K562 (cell line): ENCODE data around the gene CALY. TPM values are rescaled to one million over a fixed set of nuclear protein-coding genes. Genes with fewer than 3 reads are reported as not detected.

Experiments
- ADNP ChIP-seq: fragments of 200-800 bp; sonication (Bioruptor generic); IDR thresholded peaks from 2 replicates; pipeline ENCODE4 v1.6.1; 2016; ENCODE audit warnings: missing genetic modification characterization, missing compliant biosample characterization
- BHLHE40 ChIP-seq: IDR thresholded peaks from 2 replicates; pipeline ENCODE4 v1.6.1; 2011; ENCODE audit warnings: low read length, improper control_type of control experiment
- L3MBTL2 ChIP-seq: fragments of 450-650 bp; IDR thresholded peaks from 2 replicates; pipeline ENCODE4 v1.6.1; 2016; ENCODE audit warnings: mild to moderate bottlenecking, moderate library complexity
- PCBP1 ChIP-seq: fragments of 200-400 bp; formaldehyde crosslinking; IDR thresholded peaks from 2 replicates; pipeline ENCODE4 v1.6.1; 2018; ENCODE audit warnings: mild to moderate bottlenecking, low read depth, low read length; ENCODE audit not compliant: poor library complexity, severe bottlenecking
- PHF20 ChIP-seq: fragments of 450-650 bp; IDR thresholded peaks from 2 replicates; pipeline ENCODE4 v1.6.1; 2018; ENCODE audit not compliant: partially characterized antibody
- RAD21 ChIP-seq, 2 experiments: fragments of 250-450 bp in 1 of 2; fragments of 450-650 bp in 1 of 2; sonication (Bioruptor Pico) in 1 of 2; formaldehyde crosslinking in 1 of 2; IDR thresholded peaks in 1 of 2; conservative IDR thresholded peaks in 1 of 2; 2 replicates each; pipeline versions ENCODE4 v1.4.0 to v1.8.0; 2020 to 2022; ENCODE audit warnings: mild to moderate bottlenecking in 2 of 2, moderate library complexity in 1 of 2
- RBFOX2 ChIP-seq: fragments of 200-400 bp; formaldehyde crosslinking; IDR thresholded peaks from 2 replicates; pipeline ENCODE4 v1.6.1; 2017; ENCODE audit warnings: low read depth, mild to moderate bottlenecking, low read length, moderate library complexity
- RCOR1 ChIP-seq, 2 experiments: IDR thresholded peaks; 2 replicates each; pipeline ENCODE4 v1.6.1; 2012; ENCODE audit warnings: low read depth in 2 of 2, low read length in 2 of 2, borderline replicate concordance in 1 of 2, improper control_type of control experiment in 1 of 2
- SMC3 ChIP-seq: conservative IDR thresholded peaks from 2 replicates; pipeline ENCODE4 v1.6.1; 2011; ENCODE audit warnings: low read depth, low read length, improper control_type of control experiment; ENCODE audit not compliant: insufficient read depth
- XRCC5 ChIP-seq: fragments of 200-400 bp; formaldehyde crosslinking; IDR thresholded peaks from 2 replicates; pipeline ENCODE4 v1.6.1; 2017; ENCODE audit warnings: low read depth, mild to moderate bottlenecking, low read length
- YY1 ChIP-seq, 3 experiments: IDR thresholded peaks; 2 replicates each; pipeline ENCODE4 v1.6.1; 2011; ENCODE audit warnings: low read length in 2 of 3, mild to moderate bottlenecking in 2 of 3, moderate library complexity in 2 of 3, borderline replicate concordance in 1 of 3, control low read depth in 1 of 3, low read depth in 1 of 3; ENCODE audit not compliant: insufficient read depth in 3 of 3, insufficient replicate concordance in 2 of 3, control insufficient read depth in 1 of 3, insufficient read length in 1 of 3; ENCODE audit errors: extremely low read depth in 1 of 3
- ZBTB7A ChIP-seq: IDR thresholded peaks from 2 replicates; pipeline ENCODE4 v1.6.1; 2011; ENCODE audit warnings: low read depth, mild to moderate bottlenecking, low read length, moderate library complexity, borderline replicate concordance; ENCODE audit not compliant: control insufficient read depth
- ZNF644 ChIP-seq: fragments of 200-800 bp; sonication (Bioruptor generic); IDR thresholded peaks from 2 replicates; pipeline ENCODE4 v1.6.1; 2016; ENCODE audit warnings: low read depth, missing genetic modification characterization, missing compliant biosample characterization
- polyA plus RNA-seq, 8 experiments: library from polyadenylated mRNA; depleted of rRNA in 4 of 8; stranded (reverse) in 5 of 8; unstranded in 3 of 8; fragments of >200 nt; fragmentation: Nextera tagmentation in 2 of 8; fragmentation: Illumina TruSeq in 1 of 8; extraction: Ambion mirVana in 2 of 8; extraction: Trizol in 1 of 8; gene quantifications; 2 replicates each; pipeline versions ENCODE4 v1.2.1 to v1.2.3, GENCODE V29; 2011 to 2014; ENCODE audit warnings: inconsistent platforms in 1 of 8, missing spikeins in 1 of 8
- total RNA-seq, 7 experiments: library from RNA; depleted of rRNA in 6 of 7; stranded (reverse); fragments of >200 nt in 6 of 7; fragmentation: Illumina TruSeq in 2 of 7; extraction: Trizol in 2 of 7; gene quantifications; 2 replicates each; pipeline versions ENCODE4 v1.2.1 to v1.2.3, GENCODE V29; 2011 to 2021; ENCODE audit warnings: low replicate concordance in 1 of 7
- TF ChIP-seq, protein P1 (sequence below), 3 experiments: IDR thresholded peaks in 2 of 3; conservative IDR thresholded peaks in 1 of 3; 2 replicates each; pipeline ENCODE4 v1.5.1; 2011 to 2012; ENCODE audit warnings: low read length in 3 of 3, mild to moderate bottlenecking in 3 of 3, control low read depth in 2 of 3, improper control_type of control experiment in 1 of 3, inconsistent platforms in 1 of 3, low read depth in 1 of 3, mixed read lengths in 1 of 3, moderate library complexity in 1 of 3; ENCODE audit not compliant: insufficient read depth in 2 of 3
- TF ChIP-seq, protein P2 (sequence below): sonication (generic); formaldehyde crosslinking; IDR thresholded peaks from 2 replicates; pipeline ENCODE4 v1.8.0; 2022; ENCODE audit warnings: mild to moderate bottlenecking, missing genetic modification reagents
- TF ChIP-seq, protein P3 (sequence below): sonication (generic); formaldehyde crosslinking; IDR thresholded peaks from 2 replicates; pipeline ENCODE4 v1.9.0; 2022; ENCODE audit warnings: mild to moderate bottlenecking, missing genetic modification reagents
- TF ChIP-seq, protein P4 (sequence below): fragments of 250-450 bp; sonication (Bioruptor Pico); IDR thresholded peaks from 2 replicates; pipeline ENCODE4 v1.4.0; 2020; ENCODE audit warnings: mild to moderate bottlenecking

The CALY gene
- total and polyA plus RNA-seq, 9 of the 15 experiments (the other 6 are each of a cell fraction or from before 2014, with no cell fraction given), result not detected

DNA sequence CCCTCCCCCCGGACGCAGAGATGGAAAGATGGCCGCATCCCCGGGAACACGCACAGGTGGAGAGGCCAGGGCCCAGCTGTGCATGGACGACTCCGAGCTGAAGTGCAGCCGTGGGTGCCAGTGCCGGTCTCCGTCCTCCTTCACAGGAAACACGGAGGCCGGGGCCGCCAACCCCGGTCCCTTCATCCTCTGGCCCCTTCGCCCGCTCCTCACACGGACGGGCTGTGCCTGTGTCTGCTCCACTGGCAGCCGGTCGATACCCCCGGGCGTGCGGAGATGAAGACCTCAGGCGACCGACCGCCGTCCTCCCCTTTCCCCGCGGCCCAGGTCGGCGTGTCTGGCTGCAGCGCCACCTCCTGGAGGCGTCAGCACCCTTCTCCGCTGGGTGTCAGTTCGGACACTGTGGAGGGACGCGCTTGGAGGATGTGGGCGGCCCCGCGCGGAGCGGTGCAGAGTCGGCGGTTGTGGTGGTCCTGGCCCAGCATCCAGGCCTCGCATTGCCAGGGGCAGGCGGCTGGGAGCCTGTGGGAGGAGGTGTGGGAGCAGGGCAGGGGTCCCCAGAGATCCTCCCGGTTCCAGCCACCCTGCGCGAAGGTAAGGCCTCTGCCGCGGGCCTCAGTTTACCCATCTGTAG lies 18.1 kb downstream of the CALY start (continued):
- TF ChIP-seq, protein P1, sequence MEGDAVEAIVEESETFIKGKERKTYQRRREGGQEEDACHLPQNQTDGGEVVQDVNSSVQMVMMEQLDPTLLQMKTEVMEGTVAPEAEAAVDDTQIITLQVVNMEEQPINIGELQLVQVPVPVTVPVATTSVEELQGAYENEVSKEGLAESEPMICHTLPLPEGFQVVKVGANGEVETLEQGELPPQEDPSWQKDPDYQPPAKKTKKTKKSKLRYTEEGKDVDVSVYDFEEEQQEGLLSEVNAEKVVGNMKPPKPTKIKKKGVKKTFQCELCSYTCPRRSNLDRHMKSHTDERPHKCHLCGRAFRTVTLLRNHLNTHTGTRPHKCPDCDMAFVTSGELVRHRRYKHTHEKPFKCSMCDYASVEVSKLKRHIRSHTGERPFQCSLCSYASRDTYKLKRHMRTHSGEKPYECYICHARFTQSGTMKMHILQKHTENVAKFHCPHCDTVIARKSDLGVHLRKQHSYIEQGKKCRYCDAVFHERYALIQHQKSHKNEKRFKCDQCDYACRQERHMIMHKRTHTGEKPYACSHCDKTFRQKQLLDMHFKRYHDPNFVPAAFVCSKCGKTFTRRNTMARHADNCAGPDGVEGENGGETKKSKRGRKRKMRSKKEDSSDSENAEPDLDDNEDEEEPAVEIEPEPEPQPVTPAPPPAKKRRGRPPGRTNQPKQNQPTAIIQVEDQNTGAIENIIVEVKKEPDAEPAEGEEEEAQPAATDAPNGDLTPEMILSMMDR (IDR thresholded peaks at IDR 0.05 in 2 of 3, conservative IDR thresholded peaks at IDR 0.05 in 1 of 3; ENCODE audit: insufficient read depth in 2 of 3, low read depth in 1 of 3, low read length in 3 of 3), result peak; percentile 80 to 88 (median 85)
- TF ChIP-seq, protein P2, sequence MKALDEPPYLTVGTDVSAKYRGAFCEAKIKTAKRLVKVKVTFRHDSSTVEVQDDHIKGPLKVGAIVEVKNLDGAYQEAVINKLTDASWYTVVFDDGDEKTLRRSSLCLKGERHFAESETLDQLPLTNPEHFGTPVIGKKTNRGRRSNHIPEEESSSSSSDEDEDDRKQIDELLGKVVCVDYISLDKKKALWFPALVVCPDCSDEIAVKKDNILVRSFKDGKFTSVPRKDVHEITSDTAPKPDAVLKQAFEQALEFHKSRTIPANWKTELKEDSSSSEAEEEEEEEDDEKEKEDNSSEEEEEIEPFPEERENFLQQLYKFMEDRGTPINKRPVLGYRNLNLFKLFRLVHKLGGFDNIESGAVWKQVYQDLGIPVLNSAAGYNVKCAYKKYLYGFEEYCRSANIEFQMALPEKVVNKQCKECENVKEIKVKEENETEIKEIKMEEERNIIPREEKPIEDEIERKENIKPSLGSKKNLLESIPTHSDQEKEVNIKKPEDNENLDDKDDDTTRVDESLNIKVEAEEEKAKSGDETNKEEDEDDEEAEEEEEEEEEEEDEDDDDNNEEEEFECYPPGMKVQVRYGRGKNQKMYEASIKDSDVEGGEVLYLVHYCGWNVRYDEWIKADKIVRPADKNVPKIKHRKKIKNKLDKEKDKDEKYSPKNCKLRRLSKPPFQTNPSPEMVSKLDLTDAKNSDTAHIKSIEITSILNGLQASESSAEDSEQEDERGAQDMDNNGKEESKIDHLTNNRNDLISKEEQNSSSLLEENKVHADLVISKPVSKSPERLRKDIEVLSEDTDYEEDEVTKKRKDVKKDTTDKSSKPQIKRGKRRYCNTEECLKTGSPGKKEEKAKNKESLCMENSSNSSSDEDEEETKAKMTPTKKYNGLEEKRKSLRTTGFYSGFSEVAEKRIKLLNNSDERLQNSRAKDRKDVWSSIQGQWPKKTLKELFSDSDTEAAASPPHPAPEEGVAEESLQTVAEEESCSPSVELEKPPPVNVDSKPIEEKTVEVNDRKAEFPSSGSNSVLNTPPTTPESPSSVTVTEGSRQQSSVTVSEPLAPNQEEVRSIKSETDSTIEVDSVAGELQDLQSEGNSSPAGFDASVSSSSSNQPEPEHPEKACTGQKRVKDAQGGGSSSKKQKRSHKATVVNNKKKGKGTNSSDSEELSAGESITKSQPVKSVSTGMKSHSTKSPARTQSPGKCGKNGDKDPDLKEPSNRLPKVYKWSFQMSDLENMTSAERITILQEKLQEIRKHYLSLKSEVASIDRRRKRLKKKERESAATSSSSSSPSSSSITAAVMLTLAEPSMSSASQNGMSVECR (CRISPR knock-in tag), result peak; percentile 59; the same call in 1 of the 2 replicates
- TF ChIP-seq PCBP1, result peak; percentile 13
- 0 out of 2 replicates have a peak, but pooled peaks have one; percentile 59 for TF ChIP-seq XRCC5
- TF ChIP-seq, protein P3, sequence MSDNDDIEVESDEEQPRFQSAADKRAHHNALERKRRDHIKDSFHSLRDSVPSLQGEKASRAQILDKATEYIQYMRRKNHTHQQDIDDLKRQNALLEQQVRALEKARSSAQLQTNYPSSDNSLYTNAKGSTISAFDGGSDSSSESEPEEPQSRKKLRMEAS, result peak; percentile 63
- TF ChIP-seq PHF20, result peak; percentile 11
- TF ChIP-seq YY1 (IDR thresholded peaks at IDR 0.05; ENCODE audit: borderline replicate concordance in 1 of 3, control insufficient read depth in 1 of 3, extremely low read depth in 1 of 3, insufficient read depth in 3 of 3, insufficient read length in 1 of 3, insufficient replicate concordance in 2 of 3, low read depth in 1 of 3, low read length in 2 of 3), result peak in 2 of 3 experiments; percentile 14 to 41
- TF ChIP-seq, protein P4, sequence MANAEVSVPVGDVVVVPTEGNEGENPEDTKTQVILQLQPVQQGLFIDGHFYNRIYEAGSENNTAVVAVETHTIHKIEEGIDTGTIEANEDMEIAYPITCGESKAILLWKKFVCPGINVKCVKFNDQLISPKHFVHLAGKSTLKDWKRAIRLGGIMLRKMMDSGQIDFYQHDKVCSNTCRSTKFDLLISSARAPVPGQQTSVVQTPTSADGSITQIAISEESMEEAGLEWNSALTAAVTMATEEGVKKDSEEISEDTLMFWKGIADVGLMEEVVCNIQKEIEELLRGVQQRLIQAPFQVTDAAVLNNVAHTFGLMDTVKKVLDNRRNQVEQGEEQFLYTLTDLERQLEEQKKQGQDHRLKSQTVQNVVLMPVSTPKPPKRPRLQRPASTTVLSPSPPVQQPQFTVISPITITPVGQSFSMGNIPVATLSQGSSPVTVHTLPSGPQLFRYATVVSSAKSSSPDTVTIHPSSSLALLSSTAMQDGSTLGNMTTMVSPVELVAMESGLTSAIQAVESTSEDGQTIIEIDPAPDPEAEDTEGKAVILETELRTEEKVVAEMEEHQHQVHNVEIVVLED (CRISPR knock-in tag), result 0 out of 2 replicates have a peak, but pooled peaks have one; percentile 36
- TF ChIP-seq SMC3, result peak; percentile 32; the same call in 1 of the 2 replicates
- peak; percentile 63 for TF ChIP-seq RBFOX2
- TF ChIP-seq ADNP (tag), result no peak
- no peak for TF ChIP-seq ZNF644
- TF ChIP-seq RAD21 (CRISPR knock-in tag; conservative IDR thresholded peaks at IDR 0.05 in 1 of 2, IDR thresholded peaks at IDR 0.05 in 1 of 2), result peak; percentile 40 to 61
- TF ChIP-seq L3MBTL2, result peak; percentile 62; the same call in 1 of the 2 replicates
- TF ChIP-seq ZBTB7A, result peak; percentile 61; the same call in 1 of the 2 replicates
- peak; percentile 50; the same call in 1 of the 2 replicates for TF ChIP-seq BHLHE40
- TF ChIP-seq RCOR1 (IDR thresholded peaks at IDR 0.05; ENCODE audit: borderline replicate concordance in 1 of 2, low read depth in 2 of 2, low read length in 2 of 2), result peak in 1 of 2 experiments; percentile 53; a peak in 1 of 4 replicates
